Measurements from ENCODE around the gene WHRN.

DNA sequence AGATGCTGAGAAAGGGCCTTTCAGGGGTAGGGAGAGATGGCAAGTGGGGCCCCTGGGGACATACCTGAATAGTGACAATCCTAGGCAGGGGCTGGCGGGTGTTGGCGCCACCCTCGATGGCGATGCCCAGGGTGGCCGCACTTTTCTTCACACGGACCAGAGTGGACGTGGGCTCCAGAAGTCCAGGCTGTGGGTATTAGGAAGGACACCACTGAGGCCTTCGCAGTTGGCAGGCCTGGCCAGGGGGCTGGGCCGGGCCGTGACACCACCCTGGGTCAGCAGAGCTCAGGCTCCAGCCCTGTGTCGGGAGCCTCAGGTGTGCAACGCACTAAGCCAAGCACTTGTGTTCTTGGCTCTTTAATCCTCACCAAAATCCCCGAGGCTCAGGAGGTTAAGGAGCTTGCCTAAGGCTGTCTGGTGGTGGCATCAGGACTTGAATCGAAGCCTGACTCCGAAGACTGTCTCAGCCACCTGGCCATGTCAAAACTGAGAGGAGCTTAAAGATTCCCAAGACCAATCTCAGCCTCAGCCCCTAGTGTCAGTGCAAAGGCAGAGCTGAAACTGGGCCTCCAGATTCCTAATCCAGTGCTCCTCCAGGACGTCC lies 102.0 kb downstream of the WHRN start:
- TF ChIP-seq, protein P1, sequence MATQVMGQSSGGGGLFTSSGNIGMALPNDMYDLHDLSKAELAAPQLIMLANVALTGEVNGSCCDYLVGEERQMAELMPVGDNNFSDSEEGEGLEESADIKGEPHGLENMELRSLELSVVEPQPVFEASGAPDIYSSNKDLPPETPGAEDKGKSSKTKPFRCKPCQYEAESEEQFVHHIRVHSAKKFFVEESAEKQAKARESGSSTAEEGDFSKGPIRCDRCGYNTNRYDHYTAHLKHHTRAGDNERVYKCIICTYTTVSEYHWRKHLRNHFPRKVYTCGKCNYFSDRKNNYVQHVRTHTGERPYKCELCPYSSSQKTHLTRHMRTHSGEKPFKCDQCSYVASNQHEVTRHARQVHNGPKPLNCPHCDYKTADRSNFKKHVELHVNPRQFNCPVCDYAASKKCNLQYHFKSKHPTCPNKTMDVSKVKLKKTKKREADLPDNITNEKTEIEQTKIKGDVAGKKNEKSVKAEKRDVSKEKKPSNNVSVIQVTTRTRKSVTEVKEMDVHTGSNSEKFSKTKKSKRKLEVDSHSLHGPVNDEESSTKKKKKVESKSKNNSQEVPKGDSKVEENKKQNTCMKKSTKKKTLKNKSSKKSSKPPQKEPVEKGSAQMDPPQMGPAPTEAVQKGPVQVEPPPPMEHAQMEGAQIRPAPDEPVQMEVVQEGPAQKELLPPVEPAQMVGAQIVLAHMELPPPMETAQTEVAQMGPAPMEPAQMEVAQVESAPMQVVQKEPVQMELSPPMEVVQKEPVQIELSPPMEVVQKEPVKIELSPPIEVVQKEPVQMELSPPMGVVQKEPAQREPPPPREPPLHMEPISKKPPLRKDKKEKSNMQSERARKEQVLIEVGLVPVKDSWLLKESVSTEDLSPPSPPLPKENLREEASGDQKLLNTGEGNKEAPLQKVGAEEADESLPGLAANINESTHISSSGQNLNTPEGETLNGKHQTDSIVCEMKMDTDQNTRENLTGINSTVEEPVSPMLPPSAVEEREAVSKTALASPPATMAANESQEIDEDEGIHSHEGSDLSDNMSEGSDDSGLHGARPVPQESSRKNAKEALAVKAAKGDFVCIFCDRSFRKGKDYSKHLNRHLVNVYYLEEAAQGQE (IDR thresholded peaks at IDR 0.05; ENCODE audit: unreplicated experiment) = no peak
- TF ChIP-seq CTCF (conservative IDR thresholded peaks at IDR 0.05; ENCODE audit: low read depth in 2 of 2) (no peak), POLR2AphosphoS5 (IDR thresholded peaks at IDR 0.05; ENCODE audit: low read depth) (no peak), EZH2phosphoT487 (IDR thresholded peaks at IDR 0.05; ENCODE audit: unreplicated experiment) (no peak), EZH2 (IDR thresholded peaks at IDR 0.05; ENCODE audit: low read depth, unreplicated experiment) (no peak), JUNB (IDR thresholded peaks at IDR 0.05; ENCODE audit: unreplicated experiment) (no peak), CREB1 (CRISPR knock-in tag; IDR thresholded peaks at IDR 0.05; ENCODE audit: low read depth) (no peak), NANOG (IDR thresholded peaks at IDR 0.05; ENCODE audit: borderline replicate concordance) (no peak), ZNF114 (CRISPR knock-in tag; IDR thresholded peaks at IDR 0.05) (no peak), ZNF462 (CRISPR knock-in tag; IDR thresholded peaks at IDR 0.05) (no peak), STAT1 (IDR thresholded peaks at IDR 0.05; ENCODE audit: unreplicated experiment) (no peak)
- TF ChIP-seq, protein P2, sequence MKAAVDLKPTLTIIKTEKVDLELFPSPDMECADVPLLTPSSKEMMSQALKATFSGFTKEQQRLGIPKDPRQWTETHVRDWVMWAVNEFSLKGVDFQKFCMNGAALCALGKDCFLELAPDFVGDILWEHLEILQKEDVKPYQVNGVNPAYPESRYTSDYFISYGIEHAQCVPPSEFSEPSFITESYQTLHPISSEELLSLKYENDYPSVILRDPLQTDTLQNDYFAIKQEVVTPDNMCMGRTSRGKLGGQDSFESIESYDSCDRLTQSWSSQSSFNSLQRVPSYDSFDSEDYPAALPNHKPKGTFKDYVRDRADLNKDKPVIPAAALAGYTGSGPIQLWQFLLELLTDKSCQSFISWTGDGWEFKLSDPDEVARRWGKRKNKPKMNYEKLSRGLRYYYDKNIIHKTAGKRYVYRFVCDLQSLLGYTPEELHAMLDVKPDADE (IDR thresholded peaks at IDR 0.05) = no peak

All from GM23338 (cell line).